Thyroid gland (tissue), 4 donors: ENCODE measurements around the gene UBE2F.

Experiments
- CTCF ChIP-seq, 6 experiments: fragments of 200-600 bp in 3 of 6; fragments of 450-650 bp in 3 of 6; sonication (generic) in 3 of 6; IDR thresholded peaks; one replicate each; pipeline ENCODE4 v1.5.1; 2016 to 2019; ENCODE audit warnings: antibody characterized with exemption in 6 of 6, mild to moderate bottlenecking in 2 of 6, inconsistent platforms in 1 of 6, moderate library complexity in 1 of 6
- POLR2A ChIP-seq, 2 donors: fragments of 450-650 bp; IDR thresholded peaks; one replicate each; pipeline ENCODE4 v1.6.1; 2017; ENCODE audit warnings: antibody characterized with exemption in 2 of 2, mild to moderate bottlenecking in 2 of 2, moderate library complexity in 1 of 2

- TF ChIP-seq CTCF (IDR thresholded peaks at IDR 0.05): no peak
- no peak for TF ChIP-seq POLR2A (IDR thresholded peaks at IDR 0.05)
Measured at GRCh38 chr2:238077292-238077691, 110.5 kb downstream of the UBE2F start.
